GM23338 (cell line): ENCODE data around the gene RPA1. TPM values are rescaled to one million over a fixed set of nuclear protein-coding genes. Genes with fewer than 3 reads are reported as not detected.

Experiments
- ATAC-seq: fragments of 200-7000 bp; cut with Tn5 transposase; 3 replicates; pipeline ENCODE4 v1.9.1; 2020
- DNase-seq: peaks from one replicate; pipeline ENCODE4 v3.0.0-alpha.2; 2015; ENCODE audit warnings: low spot score
- H2AFZ ChIP-seq: fragments of 200-600 bp; sonication (generic); 2 replicates; pipeline ENCODE4 v1.8.0; 2016; ENCODE audit warnings: antibody characterized with exemption, mild to moderate bottlenecking, moderate library complexity
- H3F3A ChIP-seq: fragments of 200-600 bp; sonication (generic); replicated peaks from 2 replicates; pipeline ENCODE4 v1.8.0; 2017; ENCODE audit warnings: antibody characterized with exemption, mixed run types, low read depth
- H3K27ac ChIP-seq: fragments of 200-600 bp; sonication (generic); 2 replicates; pipeline ENCODE4 v1.6.1; 2016; ENCODE audit warnings: low read depth
- H3K27me3 ChIP-seq: fragments of 200-600 bp; sonication (generic); 2 replicates; pipeline ENCODE4 v1.8.0; 2016; ENCODE audit warnings: mild to moderate bottlenecking, mixed run types, moderate library complexity; ENCODE audit not compliant: insufficient read depth
- H3K36me3 ChIP-seq: fragments of 200-600 bp; sonication (generic); 2 replicates; pipeline ENCODE4 v1.8.0; 2016; ENCODE audit warnings: mild to moderate bottlenecking; ENCODE audit not compliant: insufficient read depth
- H3K4me1 ChIP-seq: fragments of 200-600 bp; sonication (generic); 2 replicates; pipeline ENCODE4 v1.8.0; 2016; ENCODE audit warnings: mild to moderate bottlenecking, moderate library complexity; ENCODE audit not compliant: insufficient read depth
- H3K4me2 ChIP-seq: fragments of 200-600 bp; sonication (generic); 2 replicates; pipeline ENCODE4 v1.7.1; 2017; ENCODE audit warnings: mixed run types
- H3K4me3 ChIP-seq: fragments of 200-600 bp; sonication (generic); 2 replicates; pipeline ENCODE4 v1.6.1; 2016; ENCODE audit warnings: mixed run types
- H3K79me2 ChIP-seq: fragments of 200-600 bp; sonication (generic); replicated peaks from 2 replicates; pipeline ENCODE4 v1.8.0; 2017; ENCODE audit warnings: mild to moderate bottlenecking; ENCODE audit not compliant: insufficient read depth
- H3K9me2 ChIP-seq: fragments of 200-600 bp; sonication (generic); 2 replicates; pipeline ENCODE4 v1.8.0; 2017; ENCODE audit not compliant: insufficient read depth
- H4K20me1 ChIP-seq: fragments of 200-600 bp; sonication (generic); replicated peaks from 2 replicates; pipeline ENCODE4 v1.8.0; 2017; ENCODE audit warnings: mild to moderate bottlenecking; ENCODE audit not compliant: insufficient read depth
- H3K27ac Mint-ChIP-seq: 2 replicates; pipeline ENCODE4 v1.8.0; 2020; ENCODE audit warnings: inconsistent platforms, mild to moderate bottlenecking, moderate library complexity, mixed read lengths
- H3K27me3 Mint-ChIP-seq: 3 replicates; pipeline ENCODE4 v1.8.0; 2022; ENCODE audit warnings: low read depth, mild to moderate bottlenecking, moderate library complexity, mixed read lengths, inconsistent platforms; ENCODE audit not compliant: insufficient read depth, poor library complexity
- H3K36me3 Mint-ChIP-seq: 3 replicates; pipeline ENCODE4 v1.8.0; 2021; ENCODE audit warnings: low read depth, mild to moderate bottlenecking, inconsistent platforms, moderate library complexity, mixed read lengths
- H3K4me1 Mint-ChIP-seq: 3 replicates; pipeline ENCODE4 v1.8.0; 2020; ENCODE audit warnings: mild to moderate bottlenecking, inconsistent platforms, mixed read lengths
- H3K4me3 Mint-ChIP-seq: 3 replicates; pipeline ENCODE4 v1.8.0; 2021; ENCODE audit warnings: moderate library complexity, mild to moderate bottlenecking, inconsistent platforms, mixed read lengths
- H3K9me3 Mint-ChIP-seq: 3 replicates; pipeline ENCODE4 v1.8.0; 2020; ENCODE audit warnings: moderate library complexity, mild to moderate bottlenecking, inconsistent platforms, mixed read lengths
- CREB1 ChIP-seq: fragments of 250-450 bp; sonication (Bioruptor Pico); IDR thresholded peaks from 2 replicates; pipeline ENCODE4 v1.5.0; 2020; ENCODE audit warnings: low read depth, mild to moderate bottlenecking, moderate library complexity
- EZH2 ChIP-seq: fragments of 200-600 bp; sonication (generic); IDR thresholded peaks from one replicate; pipeline ENCODE4 v1.8.0; 2017; ENCODE audit warnings: antibody characterized with exemption, mild to moderate bottlenecking, low read depth; ENCODE audit not compliant: unreplicated experiment
- EZH2phosphoT487 ChIP-seq: fragments of 200-600 bp; sonication (generic); IDR thresholded peaks from one replicate; pipeline ENCODE4 v1.8.1; 2018; ENCODE audit warnings: antibody characterized with exemption; ENCODE audit not compliant: unreplicated experiment
- JUNB ChIP-seq: IDR thresholded peaks from one replicate; pipeline ENCODE4 v1.6.1; 2016; ENCODE audit warnings: antibody characterized with exemption; ENCODE audit not compliant: unreplicated experiment
- NANOG ChIP-seq: IDR thresholded peaks from 2 replicates; pipeline ENCODE4 v1.6.1; 2016; ENCODE audit warnings: antibody characterized with exemption, borderline replicate concordance
- POLR2AphosphoS5 ChIP-seq: IDR thresholded peaks from 2 replicates; pipeline ENCODE4 v1.6.1; 2016; ENCODE audit warnings: antibody characterized with exemption, low read depth
- STAT1 ChIP-seq: IDR thresholded peaks from one replicate; pipeline ENCODE4 v1.6.1; 2016; ENCODE audit warnings: antibody characterized with exemption; ENCODE audit not compliant: unreplicated experiment
- ZNF114 ChIP-seq: fragments of 250-450 bp; sonication (Bioruptor Pico); IDR thresholded peaks from 2 replicates; pipeline ENCODE4 v1.5.0; 2020; ENCODE audit warnings: mild to moderate bottlenecking, moderate library complexity
- ZNF331 ChIP-seq: fragments of 250-450 bp; sonication (Bioruptor Pico); IDR thresholded peaks from 2 replicates; pipeline ENCODE4 v1.5.0; 2020; ENCODE audit warnings: low read depth, mild to moderate bottlenecking, moderate library complexity
- polyA plus RNA-seq: library from polyadenylated mRNA; unstranded; fragments of >200 nt; fragmentation: Nextera tagmentation; extraction: Ambion mirVana; gene quantifications from 2 replicates; pipeline ENCODE4 v1.2.1, GENCODE V29; 2016
- total RNA-seq: library from RNA; depleted of rRNA; stranded (reverse); fragments of >200 nt; shearing (Covaris generic); gene quantifications from 2 replicates; pipeline ENCODE4 v1.2.3, GENCODE V29; 2014
- TF ChIP-seq, protein P1 (sequence below), 2 experiments: fragments of 200-600 bp in 1 of 2; sonication (generic) in 1 of 2; conservative IDR thresholded peaks; 2 replicates each; pipeline versions ENCODE4 v1.5.1 to v1.6.1; 2016 to 2017; ENCODE audit warnings: antibody characterized with exemption in 2 of 2, low read depth in 2 of 2, mild to moderate bottlenecking in 2 of 2, moderate library complexity in 1 of 2
- TF ChIP-seq, protein P2 (sequence below): IDR thresholded peaks from one replicate; pipeline ENCODE4 v1.6.1; 2018; ENCODE audit warnings: antibody characterized with exemption; ENCODE audit not compliant: unreplicated experiment
- TF ChIP-seq, protein P3 (sequence below): IDR thresholded peaks from 2 replicates; pipeline ENCODE4 v1.6.1; 2016; ENCODE audit warnings: antibody characterized with exemption
- TF ChIP-seq, protein P4 (sequence below): fragments of 250-450 bp; sonication (Bioruptor Pico); IDR thresholded peaks from 2 replicates; pipeline ENCODE4 v1.5.0; 2020; ENCODE audit warnings: mild to moderate bottlenecking, moderate library complexity

RPA1 gene
- total and polyA plus RNA-seq, 2 experiments from 2014 or later, result 33.7 to 52.1 TPM

DNA sequence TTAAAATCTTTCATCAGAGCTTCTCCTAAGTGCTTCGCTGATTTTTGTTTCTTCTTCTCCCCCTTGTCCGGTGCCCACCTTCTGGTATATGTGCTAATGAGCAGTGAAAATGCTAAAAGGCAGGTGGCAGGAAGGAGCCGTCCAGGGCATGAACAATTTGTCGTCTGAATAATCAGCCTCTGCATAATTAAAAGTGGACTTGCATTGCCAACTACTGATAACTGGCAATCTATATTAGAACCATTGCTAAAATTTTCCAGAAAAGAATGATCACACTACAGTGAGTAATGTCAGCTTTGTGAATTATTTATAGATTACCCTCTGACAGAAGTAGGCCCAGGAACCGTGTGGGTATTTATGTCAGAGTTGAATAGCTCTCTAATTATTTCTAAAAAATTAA, 39.9 kb upstream of the RPA1 start:
- Mint-ChIP-seq H3K9me3 (no peaks in the 10 kb centered on the region), H3K27ac (no peak overlapping the region), H3K27me3 (peaks cover 7% of the 10 kb centered on the region), H3K4me3 (no peak overlapping the region), H3K36me3 (peaks cover 31% of the 10 kb centered on the region), H3K4me1 (no peaks in the 10 kb centered on the region)
- Histone ChIP-seq H3K79me2 (peaks cover 8% of the 10 kb centered on the region; the same call in 1 of the 2 replicates), H3K27me3 (no peaks in the 10 kb centered on the region), H3K9me2 (no peaks in the 10 kb centered on the region), H3K36me3 (no peaks in the 10 kb centered on the region), H3K4me3 (no peak overlapping the region), H3F3A (no peaks in the 10 kb centered on the region), H3K27ac (no peak overlapping the region), H2AFZ (no peak overlapping the region), H4K20me1 (peaks cover 16% of the 10 kb centered on the region), H3K4me1 (no peaks in the 10 kb centered on the region), H3K4me2 (no peak overlapping the region)
- TF ChIP-seq ZNF114, result no peak
- no peak for TF ChIP-seq EZH2phosphoT487
- TF ChIP-seq ZNF331 (CRISPR knock-in tag), result no peak
- TF ChIP-seq, protein P1, sequence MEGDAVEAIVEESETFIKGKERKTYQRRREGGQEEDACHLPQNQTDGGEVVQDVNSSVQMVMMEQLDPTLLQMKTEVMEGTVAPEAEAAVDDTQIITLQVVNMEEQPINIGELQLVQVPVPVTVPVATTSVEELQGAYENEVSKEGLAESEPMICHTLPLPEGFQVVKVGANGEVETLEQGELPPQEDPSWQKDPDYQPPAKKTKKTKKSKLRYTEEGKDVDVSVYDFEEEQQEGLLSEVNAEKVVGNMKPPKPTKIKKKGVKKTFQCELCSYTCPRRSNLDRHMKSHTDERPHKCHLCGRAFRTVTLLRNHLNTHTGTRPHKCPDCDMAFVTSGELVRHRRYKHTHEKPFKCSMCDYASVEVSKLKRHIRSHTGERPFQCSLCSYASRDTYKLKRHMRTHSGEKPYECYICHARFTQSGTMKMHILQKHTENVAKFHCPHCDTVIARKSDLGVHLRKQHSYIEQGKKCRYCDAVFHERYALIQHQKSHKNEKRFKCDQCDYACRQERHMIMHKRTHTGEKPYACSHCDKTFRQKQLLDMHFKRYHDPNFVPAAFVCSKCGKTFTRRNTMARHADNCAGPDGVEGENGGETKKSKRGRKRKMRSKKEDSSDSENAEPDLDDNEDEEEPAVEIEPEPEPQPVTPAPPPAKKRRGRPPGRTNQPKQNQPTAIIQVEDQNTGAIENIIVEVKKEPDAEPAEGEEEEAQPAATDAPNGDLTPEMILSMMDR (conservative IDR thresholded peaks at IDR 0.05; ENCODE audit: low read depth in 2 of 2), result no peak
- TF ChIP-seq, protein P2, sequence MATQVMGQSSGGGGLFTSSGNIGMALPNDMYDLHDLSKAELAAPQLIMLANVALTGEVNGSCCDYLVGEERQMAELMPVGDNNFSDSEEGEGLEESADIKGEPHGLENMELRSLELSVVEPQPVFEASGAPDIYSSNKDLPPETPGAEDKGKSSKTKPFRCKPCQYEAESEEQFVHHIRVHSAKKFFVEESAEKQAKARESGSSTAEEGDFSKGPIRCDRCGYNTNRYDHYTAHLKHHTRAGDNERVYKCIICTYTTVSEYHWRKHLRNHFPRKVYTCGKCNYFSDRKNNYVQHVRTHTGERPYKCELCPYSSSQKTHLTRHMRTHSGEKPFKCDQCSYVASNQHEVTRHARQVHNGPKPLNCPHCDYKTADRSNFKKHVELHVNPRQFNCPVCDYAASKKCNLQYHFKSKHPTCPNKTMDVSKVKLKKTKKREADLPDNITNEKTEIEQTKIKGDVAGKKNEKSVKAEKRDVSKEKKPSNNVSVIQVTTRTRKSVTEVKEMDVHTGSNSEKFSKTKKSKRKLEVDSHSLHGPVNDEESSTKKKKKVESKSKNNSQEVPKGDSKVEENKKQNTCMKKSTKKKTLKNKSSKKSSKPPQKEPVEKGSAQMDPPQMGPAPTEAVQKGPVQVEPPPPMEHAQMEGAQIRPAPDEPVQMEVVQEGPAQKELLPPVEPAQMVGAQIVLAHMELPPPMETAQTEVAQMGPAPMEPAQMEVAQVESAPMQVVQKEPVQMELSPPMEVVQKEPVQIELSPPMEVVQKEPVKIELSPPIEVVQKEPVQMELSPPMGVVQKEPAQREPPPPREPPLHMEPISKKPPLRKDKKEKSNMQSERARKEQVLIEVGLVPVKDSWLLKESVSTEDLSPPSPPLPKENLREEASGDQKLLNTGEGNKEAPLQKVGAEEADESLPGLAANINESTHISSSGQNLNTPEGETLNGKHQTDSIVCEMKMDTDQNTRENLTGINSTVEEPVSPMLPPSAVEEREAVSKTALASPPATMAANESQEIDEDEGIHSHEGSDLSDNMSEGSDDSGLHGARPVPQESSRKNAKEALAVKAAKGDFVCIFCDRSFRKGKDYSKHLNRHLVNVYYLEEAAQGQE, result no peak
- TF ChIP-seq, protein P3, sequence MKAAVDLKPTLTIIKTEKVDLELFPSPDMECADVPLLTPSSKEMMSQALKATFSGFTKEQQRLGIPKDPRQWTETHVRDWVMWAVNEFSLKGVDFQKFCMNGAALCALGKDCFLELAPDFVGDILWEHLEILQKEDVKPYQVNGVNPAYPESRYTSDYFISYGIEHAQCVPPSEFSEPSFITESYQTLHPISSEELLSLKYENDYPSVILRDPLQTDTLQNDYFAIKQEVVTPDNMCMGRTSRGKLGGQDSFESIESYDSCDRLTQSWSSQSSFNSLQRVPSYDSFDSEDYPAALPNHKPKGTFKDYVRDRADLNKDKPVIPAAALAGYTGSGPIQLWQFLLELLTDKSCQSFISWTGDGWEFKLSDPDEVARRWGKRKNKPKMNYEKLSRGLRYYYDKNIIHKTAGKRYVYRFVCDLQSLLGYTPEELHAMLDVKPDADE, result no peak
- no peak for TF ChIP-seq NANOG
- no peak for TF ChIP-seq STAT1
- TF ChIP-seq, protein P4, sequence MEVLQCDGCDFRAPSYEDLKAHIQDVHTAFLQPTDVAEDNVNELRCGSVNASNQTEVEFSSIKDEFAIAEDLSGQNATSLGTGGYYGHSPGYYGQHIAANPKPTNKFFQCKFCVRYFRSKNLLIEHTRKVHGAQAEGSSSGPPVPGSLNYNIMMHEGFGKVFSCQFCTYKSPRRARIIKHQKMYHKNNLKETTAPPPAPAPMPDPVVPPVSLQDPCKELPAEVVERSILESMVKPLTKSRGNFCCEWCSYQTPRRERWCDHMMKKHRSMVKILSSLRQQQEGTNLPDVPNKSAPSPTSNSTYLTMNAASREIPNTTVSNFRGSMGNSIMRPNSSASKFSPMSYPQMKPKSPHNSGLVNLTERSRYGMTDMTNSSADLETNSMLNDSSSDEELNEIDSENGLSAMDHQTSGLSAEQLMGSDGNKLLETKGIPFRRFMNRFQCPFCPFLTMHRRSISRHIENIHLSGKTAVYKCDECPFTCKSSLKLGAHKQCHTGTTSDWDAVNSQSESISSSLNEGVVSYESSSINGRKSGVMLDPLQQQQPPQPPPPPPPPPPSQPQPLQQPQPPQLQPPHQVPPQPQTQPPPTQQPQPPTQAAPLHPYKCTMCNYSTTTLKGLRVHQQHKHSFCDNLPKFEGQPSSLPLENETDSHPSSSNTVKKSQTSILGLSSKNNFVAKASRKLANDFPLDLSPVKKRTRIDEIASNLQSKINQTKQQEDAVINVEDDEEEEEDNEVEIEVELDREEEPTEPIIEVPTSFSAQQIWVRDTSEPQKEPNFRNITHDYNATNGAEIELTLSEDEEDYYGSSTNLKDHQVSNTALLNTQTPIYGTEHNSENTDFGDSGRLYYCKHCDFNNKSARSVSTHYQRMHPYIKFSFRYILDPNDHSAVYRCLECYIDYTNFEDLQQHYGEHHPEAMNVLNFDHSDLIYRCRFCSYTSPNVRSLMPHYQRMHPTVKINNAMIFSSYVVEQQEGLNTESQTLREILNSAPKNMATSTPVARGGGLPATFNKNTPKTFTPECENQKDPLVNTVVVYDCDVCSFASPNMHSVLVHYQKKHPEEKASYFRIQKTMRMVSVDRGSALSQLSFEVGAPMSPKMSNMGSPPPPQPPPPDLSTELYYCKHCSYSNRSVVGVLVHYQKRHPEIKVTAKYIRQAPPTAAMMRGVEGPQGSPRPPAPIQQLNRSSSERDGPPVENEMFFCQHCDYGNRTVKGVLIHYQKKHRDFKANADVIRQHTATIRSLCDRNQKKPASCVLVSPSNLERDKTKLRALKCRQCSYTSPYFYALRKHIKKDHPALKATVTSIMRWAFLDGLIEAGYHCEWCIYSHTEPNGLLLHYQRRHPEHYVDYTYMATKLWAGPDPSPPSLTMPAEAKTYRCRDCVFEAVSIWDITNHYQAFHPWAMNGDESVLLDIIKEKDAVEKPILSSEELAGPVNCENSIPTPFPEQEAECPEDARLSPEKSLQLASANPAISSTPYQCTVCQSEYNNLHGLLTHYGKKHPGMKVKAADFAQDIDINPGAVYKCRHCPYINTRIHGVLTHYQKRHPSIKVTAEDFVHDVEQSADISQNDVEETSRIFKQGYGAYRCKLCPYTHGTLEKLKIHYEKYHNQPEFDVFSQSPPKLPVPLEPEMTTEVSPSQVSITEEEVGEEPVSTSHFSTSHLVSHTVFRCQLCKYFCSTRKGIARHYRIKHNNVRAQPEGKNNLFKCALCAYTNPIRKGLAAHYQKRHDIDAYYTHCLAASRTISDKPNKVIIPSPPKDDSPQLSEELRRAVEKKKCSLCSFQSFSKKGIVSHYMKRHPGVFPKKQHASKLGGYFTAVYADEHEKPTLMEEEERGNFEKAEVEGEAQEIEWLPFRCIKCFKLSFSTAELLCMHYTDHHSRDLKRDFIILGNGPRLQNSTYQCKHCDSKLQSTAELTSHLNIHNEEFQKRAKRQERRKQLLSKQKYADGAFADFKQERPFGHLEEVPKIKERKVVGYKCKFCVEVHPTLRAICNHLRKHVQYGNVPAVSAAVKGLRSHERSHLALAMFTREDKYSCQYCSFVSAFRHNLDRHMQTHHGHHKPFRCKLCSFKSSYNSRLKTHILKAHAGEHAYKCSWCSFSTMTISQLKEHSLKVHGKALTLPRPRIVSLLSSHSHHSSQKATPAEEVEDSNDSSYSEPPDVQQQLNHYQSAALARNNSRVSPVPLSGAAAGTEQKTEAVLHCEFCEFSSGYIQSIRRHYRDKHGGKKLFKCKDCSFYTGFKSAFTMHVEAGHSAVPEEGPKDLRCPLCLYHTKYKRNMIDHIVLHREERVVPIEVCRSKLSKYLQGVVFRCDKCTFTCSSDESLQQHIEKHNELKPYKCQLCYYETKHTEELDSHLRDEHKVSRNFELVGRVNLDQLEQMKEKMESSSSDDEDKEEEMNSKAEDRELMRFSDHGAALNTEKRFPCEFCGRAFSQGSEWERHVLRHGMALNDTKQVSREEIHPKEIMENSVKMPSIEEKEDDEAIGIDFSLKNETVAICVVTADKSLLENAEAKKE (CRISPR knock-in tag), result no peak
- no peak for TF ChIP-seq JUNB
- no peak for TF ChIP-seq CREB1 (CRISPR knock-in tag)
- no peak for TF ChIP-seq EZH2
- TF ChIP-seq POLR2AphosphoS5, result no peak
- DNase-seq (no peak), ATAC-seq (no peak)
